HFFc6 (cell line): ENCODE measurements around the gene JAKMIP2. TPM values are rescaled to one million over a fixed set of nuclear protein-coding genes. Genes with fewer than 3 reads are reported as not detected.

ENCODE experiments used
- DNase-seq: peaks from one replicate; pipeline ENCODE4 v3.0.0-alpha.2; 2018
- H3K27ac Mint-ChIP-seq: 2 replicates; pipeline ENCODE4 v1.8.0; 2020; ENCODE audit warnings: mild to moderate bottlenecking, mixed read lengths
- H3K27me3 Mint-ChIP-seq: 2 replicates; pipeline ENCODE4 v1.8.0; 2021; ENCODE audit warnings: mild to moderate bottlenecking, moderate library complexity, mixed read lengths; ENCODE audit not compliant: insufficient read depth
- H3K36me3 Mint-ChIP-seq: 2 replicates; pipeline ENCODE4 v1.8.0; 2021; ENCODE audit warnings: low read depth, mixed read lengths
- H3K4me1 Mint-ChIP-seq: 2 replicates; pipeline ENCODE4 v1.8.0; 2020; ENCODE audit warnings: low read depth, mixed read lengths
- H3K4me3 Mint-ChIP-seq: 2 replicates; pipeline ENCODE4 v1.8.0; 2020; ENCODE audit warnings: mild to moderate bottlenecking, moderate library complexity, mixed read lengths
- H3K9me3 Mint-ChIP-seq: 2 replicates; pipeline ENCODE4 v1.8.0; 2020; ENCODE audit warnings: mild to moderate bottlenecking, mixed read lengths
- CTCF ChIP-seq: fragments of 200-600 bp; sonication (generic); IDR thresholded peaks from 2 replicates; pipeline ENCODE4 v1.5.0; 2021; ENCODE audit warnings: antibody characterized with exemption, mild to moderate bottlenecking
- total RNA-seq, 6 experiments: library from RNA; stranded (reverse); fragmentation: NEBNext Ultra II Directional; extraction: Animal tissue kit (Norgen Biotek cat#: 25700); gene quantifications; 2 replicates in 1 of 6; 3 replicates in 5 of 6; pipeline ENCODE4 v1.2.3, GENCODE V29; 2021

Gene JAKMIP2
- total RNA-seq, 6 experiments from 2014 or later, result not detected

DNA sequence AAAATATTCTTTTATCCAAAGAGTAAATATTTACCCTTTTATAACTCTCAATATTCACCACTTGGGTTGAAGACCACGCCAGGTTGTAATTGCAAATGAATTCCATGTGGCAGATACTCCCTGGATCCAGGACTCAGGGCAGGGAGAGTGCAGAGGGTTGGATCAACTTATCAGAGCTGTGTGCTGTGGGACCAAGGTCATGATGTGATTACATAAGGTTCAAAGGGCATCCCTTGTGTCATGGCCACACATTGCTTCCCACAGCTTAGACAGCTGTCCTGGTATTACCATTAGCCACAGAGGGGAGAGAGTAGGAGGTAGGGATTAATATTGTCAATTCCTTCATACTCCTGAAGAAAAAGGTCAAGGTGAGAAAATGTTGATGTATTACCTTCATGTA lies 133.9 kb downstream of the JAKMIP2 start:
- Mint-ChIP-seq H3K27ac (no peak overlapping the region), H3K27me3 (no peaks in the 10 kb centered on the region), H3K4me3 (no peak overlapping the region), H3K9me3 (no peaks in the 10 kb centered on the region), H3K4me1 (no peaks in the 10 kb centered on the region), H3K36me3 (no peaks in the 10 kb centered on the region)
- TF ChIP-seq CTCF, result no peak
- no peak for DNase-seq

DNA sequence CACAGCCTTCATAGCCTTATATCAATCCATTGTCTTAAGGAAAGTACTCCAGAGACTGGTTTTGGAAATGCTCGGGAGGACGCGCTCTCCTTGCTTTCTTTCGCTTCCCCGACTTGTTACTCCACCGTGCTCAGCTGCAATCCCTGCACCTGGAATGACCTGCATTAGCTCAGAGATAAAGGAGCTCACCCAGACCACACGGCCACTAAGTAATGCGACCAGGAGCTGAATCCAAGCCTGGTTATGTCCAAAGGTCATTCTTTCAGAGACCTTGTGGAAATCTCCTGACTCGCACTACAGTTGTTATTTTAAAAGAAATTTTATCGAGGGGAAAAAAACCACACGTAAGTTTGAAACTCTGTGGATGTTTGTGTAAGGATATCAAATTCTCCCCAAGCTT lies 137.3 kb downstream of the JAKMIP2 start:
- no peaks in the 10 kb centered on the region for H3K27me3 Mint-ChIP-seq
- no peaks in the 10 kb centered on the region for H3K4me1 Mint-ChIP-seq
- H3K36me3 Mint-ChIP-seq, result no peaks in the 10 kb centered on the region
- H3K4me3 Mint-ChIP-seq, result no peak overlapping the region
- TF ChIP-seq CTCF, result no peak
- no peak overlapping the region for H3K27ac Mint-ChIP-seq
- no peaks in the 10 kb centered on the region for H3K9me3 Mint-ChIP-seq
- DNase-seq, result no peak

- H3K9me3 Mint-ChIP-seq, result no peaks in the 10 kb centered on the region
- H3K27me3 Mint-ChIP-seq, result no peaks in the 10 kb centered on the region
- no peak for TF ChIP-seq CTCF
- no peaks in the 10 kb centered on the region for H3K4me1 Mint-ChIP-seq
- H3K4me3 Mint-ChIP-seq, result no peak overlapping the region
- DNase-seq, result no peak
- no peak overlapping the region for H3K27ac Mint-ChIP-seq
- no peaks in the 10 kb centered on the region for H3K36me3 Mint-ChIP-seq
Observed at GRCh38 chr5:147644460-147644859, 138.1 kb downstream of the JAKMIP2 start.

DNA sequence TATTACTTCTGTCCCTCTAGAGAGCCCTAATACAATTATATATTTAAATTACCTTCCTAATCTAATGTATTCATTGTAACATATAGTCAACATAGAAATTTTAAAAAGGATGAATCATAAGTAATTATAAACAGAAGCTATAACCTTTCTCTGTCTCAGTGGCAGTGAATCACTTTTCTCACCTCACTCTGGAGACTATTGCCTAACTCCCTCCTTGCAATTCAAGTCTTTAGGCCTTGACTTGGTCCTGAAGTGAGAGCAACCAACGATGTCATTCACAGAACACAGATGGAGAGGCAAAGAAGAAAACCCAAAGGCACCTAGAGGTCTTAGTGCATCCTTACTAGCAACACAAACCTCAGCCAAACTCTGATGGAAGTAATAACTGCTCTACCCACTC lies 139.4 kb downstream of the JAKMIP2 start:
- H3K36me3 Mint-ChIP-seq, result no peaks in the 10 kb centered on the region
- H3K27me3 Mint-ChIP-seq, result no peaks in the 10 kb centered on the region
- TF ChIP-seq CTCF, result no peak
- H3K4me3 Mint-ChIP-seq, result no peak overlapping the region
- H3K4me1 Mint-ChIP-seq, result no peaks in the 10 kb centered on the region
- no peak overlapping the region for H3K27ac Mint-ChIP-seq
- no peak for DNase-seq
- no peaks in the 10 kb centered on the region for H3K9me3 Mint-ChIP-seq

- Mint-ChIP-seq H3K27me3 (no peaks in the 10 kb centered on the region), H3K4me3 (no peak overlapping the region), H3K9me3 (no peaks in the 10 kb centered on the region), H3K36me3 (no peaks in the 10 kb centered on the region), H3K27ac (no peak overlapping the region), H3K4me1 (no peaks in the 10 kb centered on the region)
- no peak for TF ChIP-seq CTCF
- DNase-seq, result no peak
Observed at GRCh38 chr5:147642666-147643065, 139.9 kb downstream of the JAKMIP2 start.

DNA sequence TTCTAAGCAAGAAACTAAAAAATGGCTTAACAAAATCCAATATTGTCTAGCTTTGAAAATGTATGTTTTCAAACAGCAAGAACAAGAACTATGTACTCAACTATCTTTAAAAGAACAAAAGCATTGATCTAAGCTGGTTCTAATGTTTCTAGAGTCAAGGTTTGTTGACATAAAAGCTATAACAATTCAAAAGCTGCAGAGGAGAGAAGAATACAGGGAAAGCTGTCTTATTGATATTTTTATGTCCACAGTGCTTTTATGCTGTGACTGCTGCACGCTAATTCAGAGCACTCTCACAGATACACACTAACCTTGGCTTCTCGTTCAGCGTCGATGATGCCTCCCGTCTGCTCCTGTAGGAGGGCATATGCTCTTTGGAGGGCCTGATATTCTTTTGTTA lies 143.2 kb downstream of the JAKMIP2 start:
- no peaks in the 10 kb centered on the region for H3K4me1 Mint-ChIP-seq
- no peaks in the 10 kb centered on the region for H3K9me3 Mint-ChIP-seq
- no peak overlapping the region for H3K4me3 Mint-ChIP-seq
- H3K27me3 Mint-ChIP-seq, result peaks cover 4% of the 10 kb centered on the region; the same call in 1 of the 2 replicates
- H3K36me3 Mint-ChIP-seq, result no peaks in the 10 kb centered on the region
- TF ChIP-seq CTCF, result no peak
- DNase-seq, result no peak
- H3K27ac Mint-ChIP-seq, result no peak overlapping the region
